GM21825 (cell line): ENCODE measurements around the gene RBM26.

ENCODE experiments used
- ATAC-seq: cut with Tn5 transposase; IDR thresholded peaks from one replicate; pipeline ENCODE4 v1.9.1; 2021; ENCODE audit warnings: mild to moderate bottlenecking, moderate library complexity; ENCODE audit not compliant: unreplicated experiment

RBM26 gene

DNA sequence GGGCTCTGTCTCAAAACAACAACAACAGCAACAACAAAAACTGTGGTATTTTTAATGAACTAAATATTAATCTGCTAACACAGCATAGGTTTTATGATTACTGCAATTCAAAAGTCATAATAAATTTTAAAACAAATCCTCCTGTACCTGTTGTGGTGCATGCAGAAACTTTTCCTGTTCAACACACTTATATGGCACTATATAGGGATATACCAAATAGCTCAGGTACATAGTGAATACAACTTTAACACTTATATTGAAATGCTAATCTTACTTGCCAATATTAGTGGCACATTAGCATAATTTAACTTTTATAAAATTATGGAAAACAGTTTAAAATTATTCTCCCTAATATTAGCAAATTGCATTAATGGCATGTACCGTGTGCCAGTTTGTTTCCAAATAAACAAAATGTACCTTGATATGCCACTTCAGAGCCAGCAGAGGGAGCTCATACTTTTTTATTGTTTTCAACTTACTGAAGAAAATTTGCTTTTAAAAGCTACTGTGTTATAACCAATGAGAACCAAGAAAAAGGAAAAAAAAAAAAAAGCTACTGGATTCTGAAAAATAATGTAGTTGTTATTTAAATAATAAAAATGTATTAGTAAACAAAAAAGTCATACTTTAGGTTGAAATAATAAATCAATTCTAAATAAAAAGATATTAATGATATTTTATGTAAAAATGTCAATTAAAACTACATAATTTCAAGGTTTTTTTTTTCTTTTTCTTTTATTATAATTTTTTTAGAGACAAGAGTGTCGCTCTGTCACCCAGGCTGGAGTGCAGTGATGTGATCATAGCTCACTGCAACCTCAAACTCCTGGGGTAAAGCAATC, 18.0 kb upstream of the RBM26 start:
- peak; percentile 64 for ATAC-seq

DNA sequence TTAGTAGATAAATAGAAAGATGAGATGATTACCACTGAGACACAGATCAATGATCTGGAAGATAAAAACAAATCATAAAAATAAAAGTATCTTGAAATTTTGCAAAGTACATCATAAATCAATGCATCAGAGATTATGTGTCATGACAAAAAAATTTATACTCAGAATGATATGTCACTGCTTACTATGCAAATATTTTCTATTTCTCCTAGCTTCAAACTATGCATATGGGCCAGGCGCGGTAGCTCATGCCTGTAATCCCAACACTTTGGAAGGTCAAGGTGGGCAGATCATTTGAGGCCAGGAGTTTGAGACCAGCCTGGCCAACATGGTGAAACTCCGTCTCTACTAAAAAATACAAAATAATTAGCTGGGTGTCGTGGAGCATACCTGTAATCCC, 17.3 kb upstream of the RBM26 start:
- ATAC-seq: no peak

GRCh38 chr13:79419365-79419764, 13.3 kb upstream of the RBM26 start:
- ATAC-seq: no peak

DNA sequence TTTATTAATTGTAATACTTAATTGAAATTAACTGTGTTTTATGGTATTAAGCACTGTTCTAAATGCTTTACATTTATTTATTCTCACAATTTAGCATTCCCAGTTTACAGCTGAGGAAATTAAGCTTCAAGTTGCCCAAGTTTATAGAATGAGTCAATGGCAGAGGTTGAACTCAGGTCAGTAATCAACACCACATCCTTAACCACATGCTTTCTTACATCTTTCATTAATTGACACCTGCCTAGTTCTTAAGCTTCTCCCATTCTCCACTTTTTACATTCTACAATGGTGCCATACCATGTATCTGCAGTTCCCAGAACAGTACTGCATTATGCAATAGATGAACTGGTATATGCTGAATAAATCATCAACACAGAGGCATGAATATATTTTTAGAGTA, 11.7 kb upstream of the RBM26 start:
- ATAC-seq: no peak

GRCh38 chr13:79413521-79413920, 7.5 kb upstream of the RBM26 start:
- no peak for ATAC-seq

GRCh38 chr13:79409828-79410227, 3.8 kb upstream of the RBM26 start:
- no peak for ATAC-seq

DNA sequence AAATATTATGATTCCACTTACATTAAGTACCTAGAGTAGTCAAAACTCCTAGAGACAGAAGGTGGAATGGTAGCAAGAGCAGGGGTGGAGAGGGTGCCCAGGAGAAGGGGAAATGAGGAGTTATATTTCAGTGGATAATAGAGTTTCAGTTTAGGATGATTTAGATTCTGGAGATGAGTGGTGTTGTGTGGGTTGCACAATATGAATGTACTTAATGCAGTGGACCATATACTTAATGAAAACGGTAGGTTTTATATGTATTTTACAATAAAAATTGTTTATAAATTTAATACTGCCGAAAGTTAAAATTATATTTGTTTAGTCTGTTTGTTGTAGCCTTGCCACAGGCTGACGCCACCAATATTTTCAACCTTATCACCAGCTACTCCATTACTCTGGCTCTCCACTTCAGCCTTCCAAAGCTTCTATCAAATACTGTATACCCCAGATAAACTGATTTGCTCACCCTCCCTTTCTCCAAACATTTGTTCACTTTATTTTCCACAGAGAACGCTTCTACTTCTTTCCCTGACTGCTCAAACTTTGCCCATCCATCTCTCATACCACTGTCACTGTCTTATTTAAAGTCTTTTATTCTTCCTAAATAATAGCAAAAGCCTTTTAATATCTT, 1.4 kb upstream of the RBM26 start:
- ATAC-seq: no peak

GRCh38 chr13:79406597-79406908, 498 bp upstream of the RBM26 start:
- ATAC-seq: peak; percentile 13

DNA sequence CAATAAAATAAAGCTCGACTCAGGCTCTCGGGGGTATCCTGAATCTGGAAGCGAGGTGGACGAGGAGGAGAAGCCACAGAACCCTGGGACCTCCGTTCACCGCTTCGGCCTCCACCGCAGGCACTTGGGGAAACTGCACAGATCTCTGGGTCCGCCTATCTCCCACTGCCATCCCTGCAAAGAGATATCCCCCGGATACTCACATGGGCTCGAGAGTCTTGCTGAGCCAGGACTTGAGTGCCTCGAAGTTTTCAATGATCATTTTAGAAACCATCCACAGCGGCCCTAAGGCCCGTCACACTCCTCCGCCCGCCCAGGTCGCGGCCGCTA, 589 bp downstream of the RBM26 start:
- ATAC-seq: peak; percentile 37

GRCh38 chr13:79404985-79405384, 1.1 kb downstream of the RBM26 start:
- no peak for ATAC-seq

GRCh38 chr13:79404361-79404760, 1.7 kb downstream of the RBM26 start:
- ATAC-seq: no peak

DNA sequence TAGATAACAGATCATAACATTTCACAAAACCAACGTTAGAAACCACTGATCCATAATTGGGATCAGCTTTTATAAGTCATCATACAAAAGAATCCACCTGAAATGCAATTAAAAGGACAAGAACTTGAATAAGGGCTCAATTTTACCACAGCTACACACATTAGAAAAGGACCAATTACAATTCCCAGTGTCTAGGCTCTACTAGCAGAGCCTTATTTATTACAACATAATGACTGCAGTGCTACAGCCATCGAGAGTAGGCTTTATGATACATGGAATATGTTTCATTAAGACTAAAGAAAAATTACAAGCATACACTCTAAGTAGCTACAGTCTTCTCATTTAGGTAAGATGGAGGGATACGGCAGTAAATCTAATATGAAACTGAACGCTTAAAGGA, 2.9 kb downstream of the RBM26 start:
- ATAC-seq: no peak

- ATAC-seq: no peak
Observed at GRCh38 chr13:79402679-79403078, 3.4 kb downstream of the RBM26 start.

GRCh38 chr13:79402074-79402635, 3.9 kb downstream of the RBM26 start:
- ATAC-seq: no peak

DNA sequence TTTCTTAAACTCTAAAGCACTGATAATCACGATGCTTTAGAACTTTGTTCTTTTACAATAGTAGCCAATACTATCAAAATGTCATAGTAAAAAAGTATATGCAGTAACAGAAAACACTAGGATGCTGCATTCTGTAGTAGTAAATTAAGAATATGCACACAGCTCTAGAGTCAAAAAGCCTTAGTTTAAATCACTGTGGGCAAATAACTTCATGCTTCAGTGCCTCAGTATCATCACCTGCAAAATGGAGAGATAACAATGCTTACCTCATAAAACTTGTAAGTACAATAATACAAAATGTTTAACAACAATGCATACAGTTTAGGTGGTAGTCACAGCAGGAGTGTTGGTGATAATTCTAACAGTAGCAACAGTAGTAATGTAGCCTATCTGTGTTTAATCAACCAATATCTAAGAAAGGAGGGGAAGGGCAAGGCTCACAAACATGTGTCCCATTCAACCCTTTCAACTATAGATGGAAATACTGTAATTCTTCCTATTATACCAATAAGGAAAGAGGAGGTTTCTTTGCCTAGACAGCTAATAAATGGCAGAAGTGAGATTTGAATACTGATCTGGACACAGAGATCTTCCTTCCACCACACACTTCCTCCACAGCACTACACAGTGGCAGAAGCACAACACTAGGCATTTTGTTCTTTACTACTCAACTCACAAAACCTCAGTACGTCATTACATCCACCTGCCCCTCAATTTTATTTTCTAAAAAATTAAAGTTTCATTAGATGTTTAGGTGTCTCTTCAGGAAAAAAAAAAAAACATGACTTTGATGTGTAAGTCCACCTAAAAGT, 4.6 kb downstream of the RBM26 start:
- peak; percentile 46 for ATAC-seq

- no peak for ATAC-seq
Observed at GRCh38 chr13:79398915-79399314, 7.1 kb downstream of the RBM26 start.

DNA sequence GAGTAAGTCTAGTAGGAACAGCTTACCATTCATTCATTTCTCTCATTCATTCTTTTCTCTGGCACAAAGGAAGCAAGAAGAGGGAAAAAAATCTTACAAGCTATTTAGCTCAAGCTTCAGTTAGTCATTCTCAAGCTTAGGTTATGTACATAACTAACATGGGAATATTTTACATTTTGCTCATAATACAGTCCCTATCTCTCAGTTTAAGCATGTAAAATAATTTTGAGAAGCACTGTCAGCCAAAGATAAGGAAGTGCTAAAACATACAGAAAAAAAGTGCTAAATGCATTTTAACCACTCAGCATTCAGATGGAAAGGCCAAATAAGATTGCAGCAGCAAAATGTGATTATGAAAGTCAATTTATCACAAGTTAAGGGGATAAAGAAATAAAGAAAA, 7.9 kb downstream of the RBM26 start:
- ATAC-seq: no peak

DNA sequence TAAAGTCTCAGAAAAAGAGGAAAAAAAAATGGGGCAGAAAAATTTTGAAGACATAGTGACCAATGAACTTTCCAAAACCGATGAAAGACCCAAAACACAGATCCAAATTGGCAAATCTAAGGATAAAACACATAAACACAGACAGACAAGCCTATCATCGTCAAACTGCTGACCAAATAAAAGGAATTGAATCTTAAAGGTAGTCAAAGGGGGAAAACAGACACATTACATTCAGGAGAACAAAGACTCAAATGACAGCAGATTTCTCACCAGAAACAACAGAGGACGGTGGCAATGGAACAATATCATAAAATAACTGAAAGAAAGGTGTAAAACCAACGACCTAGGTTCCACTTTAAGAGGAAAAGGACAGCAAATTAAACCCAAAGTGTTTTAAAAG, 10.2 kb downstream of the RBM26 start:
- ATAC-seq: no peak

DNA sequence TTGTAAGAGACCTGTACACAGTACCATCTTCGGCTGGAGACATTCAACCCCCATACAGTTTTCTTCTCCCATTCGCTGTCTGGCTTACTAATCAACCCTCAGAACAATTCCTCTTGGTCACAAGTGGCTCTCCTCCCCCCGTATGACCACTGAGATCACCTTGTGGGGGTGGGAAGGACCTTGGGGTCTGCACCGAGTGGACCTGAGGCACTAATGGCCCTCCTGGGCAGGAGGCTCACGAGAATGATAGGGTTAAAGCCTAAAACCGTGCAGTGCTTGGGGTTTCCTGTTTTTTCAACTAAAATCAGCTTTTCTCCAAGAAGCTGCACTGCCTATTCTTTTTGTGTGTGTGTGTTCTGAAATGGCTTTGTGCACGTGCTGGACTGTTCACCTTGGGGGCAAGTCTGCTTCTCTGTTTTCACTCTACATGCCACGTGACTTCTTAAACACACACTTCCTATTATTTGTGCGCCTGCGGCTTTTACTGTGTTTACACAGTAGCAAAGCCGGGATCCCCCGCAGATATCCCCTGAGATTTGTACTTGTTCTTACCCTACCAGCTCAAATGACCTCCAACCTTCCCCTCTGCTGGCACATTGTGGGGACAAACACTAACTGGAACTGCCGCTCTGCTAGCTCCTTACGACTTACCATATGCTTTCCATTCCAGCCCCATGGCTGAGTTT, 12.3 kb downstream of the RBM26 start:
- peak; percentile 91 for ATAC-seq

DNA sequence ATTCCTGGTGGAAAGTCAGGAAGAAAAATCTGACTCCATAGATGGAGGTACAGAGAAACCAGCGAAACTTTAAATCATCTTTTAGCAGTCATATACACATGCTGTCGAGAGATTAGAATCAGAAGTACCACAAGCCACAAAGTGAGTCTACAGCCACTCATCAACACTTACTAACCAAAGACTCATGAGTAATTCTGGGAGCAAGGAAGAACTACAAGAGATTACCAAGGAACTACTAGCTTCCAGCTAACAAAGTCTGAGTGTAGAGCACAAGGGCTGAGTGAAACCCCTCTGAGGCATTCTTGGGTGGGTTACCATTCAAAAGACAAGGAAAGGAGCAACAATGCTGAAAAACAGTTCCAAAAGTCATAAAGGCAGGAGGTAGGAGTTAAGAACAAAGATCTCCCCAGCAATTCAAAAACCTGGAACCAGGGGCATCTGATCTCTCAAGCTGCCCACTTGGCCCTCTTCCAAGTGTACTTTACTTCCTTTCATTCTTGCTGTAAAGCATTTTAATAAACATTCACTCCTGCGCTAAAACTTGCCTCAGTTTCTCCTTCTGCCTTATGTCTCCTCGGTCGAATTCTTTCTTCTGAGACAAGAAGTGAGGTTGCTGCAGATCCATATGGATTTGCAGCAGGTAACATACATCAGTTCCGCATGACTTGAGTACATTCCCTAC, 13.0 kb downstream of the RBM26 start:
- peak; percentile 31 for ATAC-seq

DNA sequence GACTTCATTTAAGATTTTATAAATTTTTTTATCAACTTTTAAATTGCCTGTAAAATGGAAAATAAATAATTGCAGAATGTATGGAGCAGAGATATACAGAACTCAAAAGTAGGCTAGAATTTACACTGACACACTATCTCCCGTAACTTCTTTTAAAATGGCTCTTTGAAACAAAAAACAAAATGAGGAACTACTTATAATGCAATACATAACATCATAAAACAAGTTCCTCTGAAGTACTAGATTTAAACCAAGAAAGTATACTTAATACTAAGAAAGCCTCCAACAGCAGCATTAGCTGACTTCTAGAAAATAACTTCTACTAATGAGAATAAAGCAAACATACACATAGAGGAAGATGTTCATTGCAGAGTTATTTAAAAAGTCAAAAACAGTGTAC, 17.0 kb downstream of the RBM26 start:
- ATAC-seq: no peak
